Smooth muscle cell (in vitro differentiated cells): ENCODE data around the gene SVOPL. TPM values are rescaled to one million over a fixed set of nuclear protein-coding genes. Genes with fewer than 3 reads are reported as not detected.

Source experiments
- DNase-seq: peaks from one replicate; lab custom pipeline; 2025; ENCODE audit not compliant: unreplicated experiment; lab: John Stamatoyannopoulos, UW
- H2AFZ ChIP-seq: fragments of 200-600 bp; sonication (generic); 2 replicates; pipeline ENCODE4 v1.6.0; 2016; ENCODE audit warnings: antibody characterized with exemption, low read depth, mild to moderate bottlenecking
- H3F3A ChIP-seq: fragments of 200-600 bp; sonication (generic); 2 replicates; pipeline ENCODE4 v1.6.0; 2017; ENCODE audit warnings: antibody characterized with exemption, low read depth
- H3K27ac ChIP-seq: fragments of 200-600 bp; sonication (generic); 2 replicates; pipeline ENCODE4 v1.5.1; 2016; ENCODE audit warnings: low read depth, mild to moderate bottlenecking
- H3K27me3 ChIP-seq: fragments of 200-600 bp; sonication (generic); 2 replicates; pipeline ENCODE4 v1.6.1; 2016; ENCODE audit warnings: low read depth, mild to moderate bottlenecking
- H3K36me3 ChIP-seq: fragments of 200-600 bp; sonication (generic); 2 replicates; pipeline ENCODE4 v1.5.1; 2016; ENCODE audit warnings: low read depth
- H3K4me1 ChIP-seq: fragments of 200-600 bp; sonication (generic); 2 replicates; pipeline ENCODE4 v1.5.1; 2016; ENCODE audit warnings: low read depth
- H3K4me2 ChIP-seq: fragments of 200-600 bp; sonication (generic); 2 replicates; pipeline ENCODE4 v1.6.0; 2016; ENCODE audit warnings: mild to moderate bottlenecking
- H3K4me3 ChIP-seq: fragments of 200-600 bp; sonication (generic); 2 replicates; pipeline ENCODE4 v1.5.1; 2016; ENCODE audit warnings: mild to moderate bottlenecking
- H3K79me2 ChIP-seq: fragments of 200-600 bp; sonication (generic); 2 replicates; pipeline ENCODE4 v1.6.0; 2016; ENCODE audit warnings: low read depth, mild to moderate bottlenecking
- H3K9ac ChIP-seq: fragments of 200-600 bp; sonication (generic); 2 replicates; pipeline ENCODE4 v1.6.0; 2016; ENCODE audit warnings: low read depth
- H3K9me3 ChIP-seq: fragments of 200-600 bp; sonication (generic); replicated peaks from 2 replicates; pipeline ENCODE4 v1.5.1; 2016; ENCODE audit warnings: low read depth
- H4K20me1 ChIP-seq: fragments of 200-600 bp; sonication (generic); 2 replicates; pipeline ENCODE4 v1.6.0; 2016; ENCODE audit warnings: low read depth
- CTCF ChIP-seq: fragments of 200-600 bp; sonication (generic); IDR thresholded peaks from 2 replicates; pipeline ENCODE4 v1.5.1; 2017; ENCODE audit warnings: borderline replicate concordance, mild to moderate bottlenecking, antibody characterized with exemption; ENCODE audit not compliant: insufficient read depth, poor library complexity, severe bottlenecking
- WGBS: methylation state at CpG from one replicate; pipeline ENCODE4 v1.1.7; 2016; ENCODE audit warnings: low lambda C conversion rate; 5-methylcytosine and 5-hydroxymethylcytosine counted together
- polyA plus RNA-seq: library from polyadenylated mRNA; unstranded; fragments of >200 nt; fragmentation: Nextera tagmentation; extraction: Ambion mirVana; gene quantifications from 2 replicates; pipeline ENCODE4 v1.2.1, GENCODE V29; 2016
- total RNA-seq: library from RNA; depleted of rRNA; stranded (reverse); fragments of >200 nt; gene quantifications from 2 replicates; pipeline ENCODE4 v1.2.3, GENCODE V29; 2014

Gene SVOPL
- total and polyA plus RNA-seq, 2 experiments from 2014 or later, result not detected

DNA sequence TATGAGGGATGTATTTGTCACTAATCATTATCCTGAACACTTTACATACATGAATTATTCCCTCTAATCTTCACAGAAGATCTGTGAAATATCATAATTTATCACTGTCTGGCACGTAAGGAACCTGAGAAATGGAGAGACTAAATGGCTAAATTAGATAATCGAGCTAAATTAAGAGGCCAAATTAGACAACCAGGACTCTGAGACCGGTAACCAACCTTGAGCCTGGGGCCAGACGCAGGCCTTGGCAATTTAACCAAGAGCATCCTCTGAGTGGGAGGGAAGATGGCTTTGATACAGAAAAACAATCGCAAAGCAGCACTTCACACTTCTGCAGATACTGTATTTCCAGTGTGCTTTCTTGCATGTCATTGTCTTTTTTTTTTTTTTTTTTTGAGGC, 21.4 kb downstream of the SVOPL start:
- no peak for TF ChIP-seq CTCF
- Histone ChIP-seq H3K9ac (no peak overlapping the region), H3K4me1 (no peaks in the 10 kb centered on the region), H2AFZ (no peak overlapping the region), H3K4me2 (no peak overlapping the region), H3K27me3 (no peaks in the 10 kb centered on the region), H3K79me2 (no peaks in the 10 kb centered on the region), H4K20me1 (no peaks in the 10 kb centered on the region), H3K9me3 (no peaks in the 10 kb centered on the region), H3K4me3 (no peak overlapping the region), H3F3A (no peaks in the 10 kb centered on the region), H3K27ac (no peak overlapping the region), H3K36me3 (no peaks in the 10 kb centered on the region)
- 73% methylated on average over 5 of the region's 5 CpGs for WGBS
- no peak for DNase-seq

GRCh38 chr7:138670594-138670993, 30.6 kb downstream of the SVOPL start:
- H3K27me3 ChIP-seq, result no peaks in the 10 kb centered on the region
- H3F3A ChIP-seq, result no peaks in the 10 kb centered on the region
- TF ChIP-seq CTCF, result no peak
- H3K9me3 ChIP-seq, result no peaks in the 10 kb centered on the region
- H3K4me3 ChIP-seq, result no peak overlapping the region
- H3K9ac ChIP-seq, result no peak overlapping the region
- DNase-seq, result no peak
- no peaks in the 10 kb centered on the region for H4K20me1 ChIP-seq
- no peak overlapping the region for H2AFZ ChIP-seq
- no peaks in the 10 kb centered on the region for H3K4me1 ChIP-seq
- H3K79me2 ChIP-seq, result no peaks in the 10 kb centered on the region
- H3K36me3 ChIP-seq, result no peaks in the 10 kb centered on the region
- H3K27ac ChIP-seq, result no peak overlapping the region
- no peak overlapping the region for H3K4me2 ChIP-seq

GRCh38 chr7:138669364-138669763, 31.8 kb downstream of the SVOPL start:
- no peaks in the 10 kb centered on the region for H3F3A ChIP-seq
- no peak for DNase-seq
- no peaks in the 10 kb centered on the region for H3K36me3 ChIP-seq
- no peaks in the 10 kb centered on the region for H4K20me1 ChIP-seq
- H2AFZ ChIP-seq, result no peak overlapping the region
- no peaks in the 10 kb centered on the region for H3K9me3 ChIP-seq
- H3K79me2 ChIP-seq, result no peaks in the 10 kb centered on the region
- no peak overlapping the region for H3K4me2 ChIP-seq
- no peak for TF ChIP-seq CTCF
- no peak overlapping the region for H3K27ac ChIP-seq
- no peak overlapping the region for H3K9ac ChIP-seq
- H3K4me1 ChIP-seq, result no peaks in the 10 kb centered on the region
- H3K4me3 ChIP-seq, result no peak overlapping the region
- 89% methylated on average over 4 of the region's 4 CpGs for WGBS
- no peaks in the 10 kb centered on the region for H3K27me3 ChIP-seq

DNA sequence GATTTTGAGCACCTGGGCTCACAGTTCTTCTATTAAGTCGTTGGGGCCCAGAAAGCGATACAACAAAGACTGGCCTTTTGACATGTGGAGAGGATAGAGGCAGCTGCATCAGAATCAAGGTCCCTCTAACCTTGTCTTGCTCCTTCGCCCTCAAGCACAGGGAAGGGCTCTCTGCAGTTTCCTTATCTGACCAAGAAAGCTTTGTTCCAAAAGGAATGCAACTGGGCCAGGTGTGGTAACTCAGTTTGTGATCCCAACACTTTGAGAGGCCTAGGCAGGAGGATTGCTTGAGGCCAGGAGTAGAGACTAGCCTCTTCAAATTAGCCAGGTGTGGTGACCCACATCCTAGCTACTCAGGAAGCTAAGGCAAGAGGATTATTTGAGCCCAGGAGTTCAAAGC, 32.2 kb downstream of the SVOPL start:
- H3F3A ChIP-seq, result no peaks in the 10 kb centered on the region
- no peaks in the 10 kb centered on the region for H3K36me3 ChIP-seq
- H3K4me3 ChIP-seq, result no peak overlapping the region
- H3K9me3 ChIP-seq, result no peaks in the 10 kb centered on the region
- no peaks in the 10 kb centered on the region for H3K79me2 ChIP-seq
- no peak for DNase-seq
- WGBS, result 94% methylated on average over 3 of the region's 3 CpGs
- no peak overlapping the region for H3K4me2 ChIP-seq
- no peak overlapping the region for H3K9ac ChIP-seq
- no peaks in the 10 kb centered on the region for H3K27me3 ChIP-seq
- no peak overlapping the region for H2AFZ ChIP-seq
- no peak for TF ChIP-seq CTCF
- no peaks in the 10 kb centered on the region for H4K20me1 ChIP-seq
- no peaks in the 10 kb centered on the region for H3K4me1 ChIP-seq
- H3K27ac ChIP-seq, result no peak overlapping the region
